Astrocyte (in vitro differentiated cells and primary cell): ENCODE measurements around the gene SH3RF2. TPM values are rescaled to one million over a fixed set of nuclear protein-coding genes. Genes with fewer than 3 reads are reported as not detected.

Experiments used
- DNase-seq: peaks from one replicate; pipeline ENCODE4 v3.0.0-alpha.2; 2010; ENCODE audit warnings: low read depth
- FAIRE-seq: peaks from 2 replicates; lab custom pipeline; 2011; peaks lifted over from hg19 to GRCh38; lab: Jason Lieb, UNC
- H2AFZ ChIP-seq: 2 replicates; pipeline ENCODE4 v1.6.0; 2012; ENCODE audit warnings: low read depth, low read length, inconsistent platforms
- H3K27ac ChIP-seq: 2 replicates; pipeline ENCODE4 v1.5.1; 2011; ENCODE audit warnings: low read depth, low read length, inconsistent platforms
- H3K27me3 ChIP-seq: 2 replicates; pipeline ENCODE4 v1.6.0; 2011; ENCODE audit warnings: low read length, inconsistent platforms; ENCODE audit not compliant: insufficient read depth
- H3K36me3 ChIP-seq: 2 replicates; pipeline ENCODE4 v1.5.1; 2011; ENCODE audit warnings: low read length, inconsistent platforms; ENCODE audit not compliant: insufficient read depth
- H3K4me1 ChIP-seq: 2 replicates; pipeline ENCODE4 v1.5.1; 2011; ENCODE audit warnings: low read length, inconsistent platforms; ENCODE audit not compliant: insufficient read depth
- H3K4me2 ChIP-seq: 2 replicates; pipeline ENCODE4 v1.6.0; 2012; ENCODE audit warnings: low read length, inconsistent platforms
- H3K4me3 ChIP-seq: 2 replicates; pipeline ENCODE4 v1.5.1; 2011; ENCODE audit warnings: low read depth, mild to moderate bottlenecking, low read length, inconsistent platforms; ENCODE audit not compliant: insufficient read depth
- H3K79me2 ChIP-seq: 2 replicates; pipeline ENCODE4 v1.6.0; 2012; ENCODE audit warnings: mild to moderate bottlenecking, low read length, inconsistent platforms; ENCODE audit not compliant: insufficient read depth
- H3K9ac ChIP-seq: 2 replicates; pipeline ENCODE4 v1.6.0; 2012; ENCODE audit warnings: mild to moderate bottlenecking, low read length, inconsistent platforms
- H3K9me3 ChIP-seq: 2 replicates; pipeline ENCODE4 v1.5.1; 2012; ENCODE audit warnings: low read depth, mild to moderate bottlenecking, low read length, inconsistent platforms; ENCODE audit not compliant: insufficient read depth
- H4K20me1 ChIP-seq: 2 replicates; pipeline ENCODE4 v1.6.0; 2012; ENCODE audit warnings: low read length, inconsistent platforms; ENCODE audit not compliant: insufficient read depth
- H3K27ac Mint-ChIP-seq: one replicate; pipeline ENCODE4 v1.8.0; 2021; ENCODE audit warnings: mild to moderate bottlenecking, mixed read lengths; ENCODE audit not compliant: unreplicated experiment
- H3K27me3 Mint-ChIP-seq: one replicate; pipeline ENCODE4 v1.8.0; 2021; ENCODE audit warnings: low read depth, mixed read lengths; ENCODE audit not compliant: unreplicated experiment
- H3K36me3 Mint-ChIP-seq: one replicate; pipeline ENCODE4 v1.8.0; 2021; ENCODE audit warnings: low read depth, mixed read lengths; ENCODE audit not compliant: unreplicated experiment
- H3K4me1 Mint-ChIP-seq: one replicate; pipeline ENCODE4 v1.8.0; 2021; ENCODE audit warnings: low read depth, mixed read lengths; ENCODE audit not compliant: unreplicated experiment
- H3K4me3 Mint-ChIP-seq: one replicate; pipeline ENCODE4 v1.8.0; 2021; ENCODE audit warnings: mild to moderate bottlenecking, moderate library complexity, mixed read lengths; ENCODE audit not compliant: unreplicated experiment
- H3K9me3 Mint-ChIP-seq: one replicate; pipeline ENCODE4 v1.8.0; 2021; ENCODE audit warnings: mild to moderate bottlenecking, mixed read lengths; ENCODE audit not compliant: unreplicated experiment
- CTCF ChIP-seq: IDR thresholded peaks from 2 replicates; pipeline ENCODE4 v1.5.1; 2011; ENCODE audit warnings: low read depth, mild to moderate bottlenecking, inconsistent platforms, low read length, moderate library complexity; ENCODE audit not compliant: insufficient read depth
- EZH2 ChIP-seq: IDR thresholded peaks from 2 replicates; pipeline ENCODE4 v1.6.1; 2012; ENCODE audit warnings: mild to moderate bottlenecking, low read length, inconsistent platforms; ENCODE audit not compliant: insufficient read depth
- total RNA-seq: library from RNA; stranded (reverse); gene quantifications from 2 replicates; pipeline ENCODE4 v1.2.1, GENCODE V29; 2021

SH3RF2 gene
- total RNA-seq, 1 donor from 2014 or later, result 12.3 TPM

- Histone ChIP-seq H3K9ac (no peak overlapping the region), H2AFZ (no peak overlapping the region), H3K9me3 (no peaks in the 10 kb centered on the region), H3K27ac (no peak overlapping the region), H3K4me1 (peaks cover 15% of the 10 kb centered on the region), H3K79me2 (peaks cover 51% of the 10 kb centered on the region), H3K27me3 (no peaks in the 10 kb centered on the region), H4K20me1 (no peaks in the 10 kb centered on the region), H3K36me3 (no peaks in the 10 kb centered on the region), H3K4me3 (no peak overlapping the region), H3K4me2 (no peak overlapping the region)
- peaks cover 6% of the 10 kb centered on the region for H3K9me3 Mint-ChIP-seq
- peaks cover 31% of the 10 kb centered on the region for H3K4me1 Mint-ChIP-seq
- TF ChIP-seq EZH2 (no peak), CTCF (no peak)
- no peaks in the 10 kb centered on the region for H3K27me3 Mint-ChIP-seq
- H3K27ac Mint-ChIP-seq, result no peak overlapping the region
- no peak overlapping the region for H3K4me3 Mint-ChIP-seq
- peaks cover 2% of the 10 kb centered on the region for H3K36me3 Mint-ChIP-seq
- FAIRE-seq (no peak), DNase-seq (no peak)
Measured at GRCh38 chr5:145948921-145949320, 12.5 kb downstream of the SH3RF2 start.

- Mint-ChIP-seq H3K27ac (no peak overlapping the region), H3K27me3 (no peaks in the 10 kb centered on the region), H3K36me3 (peaks cover 2% of the 10 kb centered on the region), H3K4me3 (no peak overlapping the region), H3K9me3 (peaks cover 10% of the 10 kb centered on the region), H3K4me1 (peaks cover 31% of the 10 kb centered on the region)
- Histone ChIP-seq H3K9me3 (no peaks in the 10 kb centered on the region), H3K27me3 (no peaks in the 10 kb centered on the region), H3K36me3 (no peaks in the 10 kb centered on the region), H3K79me2 (peaks cover 49% of the 10 kb centered on the region), H3K4me3 (no peak overlapping the region), H3K4me1 (peaks cover 15% of the 10 kb centered on the region), H2AFZ (no peak overlapping the region), H3K4me2 (no peak overlapping the region), H3K9ac (no peak overlapping the region), H4K20me1 (no peaks in the 10 kb centered on the region), H3K27ac (no peak overlapping the region)
- TF ChIP-seq CTCF, result no peak
- TF ChIP-seq EZH2, result no peak
- DNase-seq (no peak), FAIRE-seq (no peak)
Measured at GRCh38 chr5:145949474-145949873, 13.1 kb downstream of the SH3RF2 start.

GRCh38 chr5:145951071-145951470, 14.7 kb downstream of the SH3RF2 start:
- H3K9me3 Mint-ChIP-seq, result peaks cover 12% of the 10 kb centered on the region
- H2AFZ ChIP-seq, result no peak overlapping the region
- FAIRE-seq, result no peak
- H3K79me2 ChIP-seq, result peaks cover 55% of the 10 kb centered on the region
- TF ChIP-seq EZH2 (no peak), CTCF (no peak)
- H3K4me1 ChIP-seq, result peaks cover 8% of the 10 kb centered on the region
- no peak overlapping the region for H3K27ac Mint-ChIP-seq
- H3K27me3 Mint-ChIP-seq, result no peaks in the 10 kb centered on the region
- no peak overlapping the region for H3K4me2 ChIP-seq
- no peaks in the 10 kb centered on the region for H3K27me3 ChIP-seq
- peaks cover 7% of the 10 kb centered on the region for H3K36me3 Mint-ChIP-seq
- no peaks in the 10 kb centered on the region for H3K9me3 ChIP-seq
- H3K4me3 ChIP-seq, result no peak overlapping the region
- H3K27ac ChIP-seq, result no peak overlapping the region
- no peak for DNase-seq
- no peak overlapping the region for H3K9ac ChIP-seq
- no peaks in the 10 kb centered on the region for H4K20me1 ChIP-seq
- no peaks in the 10 kb centered on the region for H3K36me3 ChIP-seq
- peaks cover 23% of the 10 kb centered on the region for H3K4me1 Mint-ChIP-seq
- H3K4me3 Mint-ChIP-seq, result no peak overlapping the region
